Measurements from ENCODE around the gene SDC3. TPM values are rescaled to one million over a fixed set of nuclear protein-coding genes. Genes with fewer than 3 reads are reported as not detected.

SDC3 gene
- total and polyA plus RNA-seq, 2 of the 8 experiments (the other 6 are each of a cell fraction or from before 2014, with no cell fraction given) = 7.0 to 27.0 TPM

DNA sequence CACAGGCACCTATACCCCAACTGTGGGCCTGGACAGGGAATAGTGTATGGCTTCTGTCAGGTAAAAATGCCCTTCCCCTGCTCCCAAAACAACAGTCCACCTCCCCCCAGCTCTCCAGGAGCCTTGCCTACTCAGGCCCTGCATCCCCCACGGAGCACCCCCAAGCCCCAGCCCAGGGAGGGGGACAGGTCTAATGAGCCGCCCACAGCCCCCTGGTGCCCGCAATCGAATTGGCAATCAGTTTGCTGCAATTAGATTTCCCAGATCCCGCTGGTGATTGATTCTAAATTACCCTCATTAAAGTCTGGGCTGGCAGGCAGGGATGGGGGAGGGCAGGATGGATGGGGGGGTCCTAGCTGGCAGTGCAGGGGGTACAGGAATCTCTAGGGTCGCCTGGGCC is 8.1 kb downstream of the SDC3 start:
- Histone ChIP-seq H2BK15ac (ENCODE audit: low read length) (no peak overlapping the region), H2AK5ac (ENCODE audit: low read depth, low read length) (no peak overlapping the region), H2AFZ (ENCODE audit: low read length) (no peak overlapping the region), H3K4me3 (ENCODE audit: extremely low read depth in 1 of 4, insufficient read depth in 2 of 4, low read depth in 3 of 4, low read length in 4 of 4) (no peak overlapping the region), H4K20me1 (replicated peaks in 1 of 2; ENCODE audit: control insufficient read depth in 1 of 2, insufficient read depth in 2 of 2, low read length in 2 of 2) (peaks cover 4 to 9% of the 10 kb centered on the region in 2 experiments), H3K9me3 (ENCODE audit: insufficient read depth in 2 of 2, low read depth in 1 of 2, low read length in 1 of 2) (no peaks in the 10 kb centered on the region), H3K4ac (replicated peaks; ENCODE audit: insufficient read length, low read depth, low read length) (no peak overlapping the region), H3K56ac (replicated peaks; ENCODE audit: insufficient read length, low read depth, low read length) (no peak overlapping the region), H3K27ac (ENCODE audit: low read depth, low read length) (no peak overlapping the region), H3K9ac (replicated peaks in 1 of 4; ENCODE audit: extremely low read depth in 1 of 4, low read depth in 3 of 4, low read length in 3 of 4) (no peak overlapping the region), H2BK120ac (replicated peaks; ENCODE audit: low read depth, low read length) (no peak overlapping the region), H4K5ac (ENCODE audit: insufficient read length, low read depth, low read length) (no peak overlapping the region), H3K23ac (ENCODE audit: insufficient read length) (no peak overlapping the region), H2BK5ac (ENCODE audit: low read depth, low read length) (no peak overlapping the region), H3K79me2 (ENCODE audit: control insufficient read depth in 1 of 2, insufficient read depth in 2 of 2, low read length in 2 of 2) (peaks cover 0 to 6% of the 10 kb centered on the region in 2 experiments; a peak in 1 of 4 replicates), H3K27me3 (replicated peaks in 1 of 4; ENCODE audit: control insufficient read depth in 3 of 4, extremely low read depth in 1 of 4, insufficient read depth in 3 of 4, low read length in 3 of 4) (no peaks in the 10 kb centered on the region), H2BK12ac (ENCODE audit: low read depth, low read length) (no peak overlapping the region), H3K4me2 (ENCODE audit: insufficient read depth in 1 of 2, low read depth in 2 of 2, low read length in 2 of 2) (no peak overlapping the region), H3K23me2 (ENCODE audit: low read depth, low read length) (no peaks in the 10 kb centered on the region; the same call in 1 of the 2 replicates), H3K4me1 (replicated peaks in 1 of 4; ENCODE audit: control insufficient read depth in 3 of 4, insufficient read depth in 4 of 4, low read length in 3 of 4) (peaks cover 4 to 25% (median 12%) of the 10 kb centered on the region in 4 experiments), H3K36me3 (ENCODE audit: control insufficient read depth in 2 of 4, insufficient read depth in 4 of 4, low read length in 3 of 4) (no peaks in the 10 kb centered on the region), H2BK20ac (ENCODE audit: low read length) (no peak overlapping the region), H4K91ac (replicated peaks; ENCODE audit: insufficient read length, low read length) (no peak overlapping the region), H3K14ac (ENCODE audit: insufficient read length) (no peak overlapping the region), H3K79me1 (ENCODE audit: low read depth, low read length) (peaks cover 3% of the 10 kb centered on the region; the same call in 1 of the 2 replicates), H3K18ac (ENCODE audit: extremely low read depth, low read length) (no peak overlapping the region), H4K8ac (ENCODE audit: extremely low read depth, insufficient read depth, low read length) (no peak overlapping the region; the same call in 1 of the 2 replicates)
- TF ChIP-seq CHD2 (IDR thresholded peaks at IDR 0.05; ENCODE audit: low read length) (no peak), BACH1 (IDR thresholded peaks at IDR 0.05; ENCODE audit: low read length) (no peak), FOSL1 (IDR thresholded peaks at IDR 0.05; ENCODE audit: insufficient read depth, low read depth, low read length) (no peak), CTBP2 (IDR thresholded peaks at IDR 0.05; ENCODE audit: borderline replicate concordance, insufficient read depth, insufficient read length, low read length) (no peak), ZNF274 (IDR thresholded peaks at IDR 0.05; ENCODE audit: borderline replicate concordance, extremely low read depth, low read length) (no peak), JUND (IDR thresholded peaks at IDR 0.05; ENCODE audit: low read length) (no peak), POLR2AphosphoS5 (IDR thresholded peaks at IDR 0.05; ENCODE audit: low read depth, low read length) (no peak), EZH2 (IDR thresholded peaks at IDR 0.05; ENCODE audit: low read depth, low read length, severe bottlenecking) (no peak), GTF2F1 (IDR thresholded peaks at IDR 0.05; ENCODE audit: borderline replicate concordance, low read depth, low read length) (no peak), POU5F1 (IDR thresholded peaks at IDR 0.05; ENCODE audit: low read depth, low read length) (no peak), SIN3A (conservative IDR thresholded peaks at IDR 0.05 in 1 of 2, IDR thresholded peaks at IDR 0.05 in 1 of 2; ENCODE audit: low read depth in 1 of 2, low read length in 2 of 2) (no peak)
- TF ChIP-seq, protein P1, sequence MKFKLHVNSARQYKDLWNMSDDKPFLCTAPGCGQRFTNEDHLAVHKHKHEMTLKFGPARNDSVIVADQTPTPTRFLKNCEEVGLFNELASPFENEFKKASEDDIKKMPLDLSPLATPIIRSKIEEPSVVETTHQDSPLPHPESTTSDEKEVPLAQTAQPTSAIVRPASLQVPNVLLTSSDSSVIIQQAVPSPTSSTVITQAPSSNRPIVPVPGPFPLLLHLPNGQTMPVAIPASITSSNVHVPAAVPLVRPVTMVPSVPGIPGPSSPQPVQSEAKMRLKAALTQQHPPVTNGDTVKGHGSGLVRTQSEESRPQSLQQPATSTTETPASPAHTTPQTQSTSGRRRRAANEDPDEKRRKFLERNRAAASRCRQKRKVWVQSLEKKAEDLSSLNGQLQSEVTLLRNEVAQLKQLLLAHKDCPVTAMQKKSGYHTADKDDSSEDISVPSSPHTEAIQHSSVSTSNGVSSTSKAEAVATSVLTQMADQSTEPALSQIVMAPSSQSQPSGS (IDR thresholded peaks at IDR 0.05; ENCODE audit: low read length) = no peak
- CTCF ChIA-PET (ENCODE audit: partially characterized antibody) = interaction anchor here (0.9 to 13.1 kb wide), 7 partner anchors 10 to 118 kb away, joined by 3 to 164 read pairs (median 4); no protein-coding TSS in a partner anchor
- FAIRE-seq = no peak
- POLR2A ChIA-PET (ENCODE audit: partially characterized antibody) = no interaction called here
- no peak for DNase-seq (ENCODE audit: low read depth in 1 of 2, low spot score in 2 of 2)
- WGBS, 2 experiments (ENCODE audit: extremely low coverage in 1 of 2, insufficient coverage in 1 of 2, insufficient read length in 1 of 2, insufficient replicate concordance in 2 of 2, low coverage in 1 of 2, low lambda C conversion rate in 2 of 2, missing lambda C conversion rate in 1 of 2) = 86% methylated on average over 6 of the region's 6 CpGs; no CpG with 5 or more reads in 1 of the 2 experiments
